Astrocyte of the cerebellum (primary cell): Measurements from ENCODE around the gene GPR157.
"Not testable (repeated sequence)": the region's sequence is repeated elsewhere in the genome, so short reads cannot be mapped to it uniquely, and the experiment has no call there.

Experiments used
- DNase-seq: peaks from one replicate; pipeline ENCODE4 v3.0.0-alpha.2; 2011; ENCODE audit warnings: low read depth
- H3K4me3 ChIP-seq: 2 replicates; pipeline ENCODE4 v1.5.1; 2011; ENCODE audit warnings: mild to moderate bottlenecking, low read depth, low read length, moderate library complexity
- CTCF ChIP-seq: IDR thresholded peaks from 2 replicates; pipeline ENCODE4 v1.5.1; 2012; ENCODE audit warnings: low read length, low read depth, moderate library complexity, mild to moderate bottlenecking; ENCODE audit errors: missing control alignments
- in situ Hi-C: cut with HindIII; loops from 2 replicates; pipeline ENCODE4 v1.10.0; 2017; ENCODE audit warnings: low sequenced_read_pairs

Gene GPR157

DNA sequence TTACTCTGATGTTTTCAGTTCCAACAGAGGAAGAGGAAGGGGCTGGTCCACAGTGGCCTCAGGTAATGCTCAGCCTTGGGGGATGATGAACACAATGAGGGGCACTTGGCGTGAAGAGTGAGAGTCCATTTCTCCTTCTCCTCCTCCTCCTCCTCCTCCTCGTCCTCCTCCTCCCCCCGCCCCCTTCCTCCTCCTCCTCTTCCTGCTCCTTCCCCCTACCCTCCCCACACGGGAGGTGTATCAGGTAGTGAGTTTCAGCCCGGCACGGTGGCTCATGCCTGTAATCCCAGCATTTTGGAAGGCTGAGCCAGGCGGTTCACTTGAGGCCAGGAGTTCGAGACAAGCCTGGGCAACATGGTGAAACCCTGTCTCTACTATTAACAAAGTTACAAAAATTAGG, 17.3 kb upstream of the GPR157 start:
- no peak overlapping the region for H3K4me3 ChIP-seq
- no peak for TF ChIP-seq CTCF
- in situ Hi-C loops, result no loop called here
- DNase-seq, result no peak

DNA sequence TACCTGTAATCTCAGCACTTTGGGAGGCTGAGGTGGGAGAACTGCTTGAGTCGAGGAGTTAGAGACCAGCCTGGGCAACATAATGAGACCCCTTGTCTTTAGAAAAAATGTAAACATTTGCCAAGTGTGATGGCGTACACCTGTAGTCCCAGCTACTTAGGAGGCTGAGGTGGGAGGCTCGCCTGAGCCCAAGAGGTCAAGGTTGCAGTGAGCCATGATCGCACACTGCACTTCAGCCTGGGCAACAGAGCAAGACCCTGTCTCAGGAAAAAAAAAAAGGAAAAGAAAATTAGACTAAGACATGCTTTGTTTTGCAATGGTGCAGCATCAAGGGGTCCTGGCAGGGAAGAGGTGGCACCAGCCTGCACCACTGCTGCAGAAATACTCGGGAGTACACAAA, 16.8 kb upstream of the GPR157 start:
- no peak overlapping the region for H3K4me3 ChIP-seq
- no peak for TF ChIP-seq CTCF
- in situ Hi-C loops, result no loop called here
- no peak for DNase-seq

DNA sequence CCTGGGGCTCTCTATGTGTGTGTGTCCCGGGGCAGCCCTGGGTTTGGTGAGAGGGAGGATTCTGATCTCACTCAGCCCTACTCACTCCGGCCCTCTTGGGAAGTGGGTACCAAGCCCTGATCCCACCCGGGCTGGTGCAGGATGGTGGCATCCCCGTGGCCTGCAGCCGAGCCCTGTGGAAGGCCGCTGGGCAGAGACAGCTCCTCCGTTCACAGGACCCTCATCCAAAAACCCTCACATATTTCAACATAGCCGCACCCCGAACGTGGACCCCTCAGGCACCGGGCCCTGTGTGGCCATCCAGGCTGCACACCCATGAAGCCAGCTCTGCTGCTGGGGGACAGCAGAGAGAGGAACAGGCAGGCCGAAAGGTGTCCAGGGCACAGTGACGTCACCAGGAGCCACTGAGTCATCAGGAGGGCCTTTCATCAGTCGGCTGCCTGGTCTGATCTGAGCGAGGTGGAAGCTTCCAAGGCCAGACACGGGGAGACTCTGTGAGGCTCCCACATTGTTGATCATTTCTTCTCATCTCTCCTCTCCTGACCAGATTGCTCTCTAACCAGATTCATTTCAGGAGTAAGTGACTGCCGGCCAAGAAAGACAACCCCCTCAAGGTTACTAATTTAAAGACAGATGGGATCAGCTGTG, 16.2 kb upstream of the GPR157 start:
- DNase-seq, result no peak
- TF ChIP-seq CTCF, result no peak
- in situ Hi-C loops, result no loop called here
- no peak overlapping the region for H3K4me3 ChIP-seq

DNA sequence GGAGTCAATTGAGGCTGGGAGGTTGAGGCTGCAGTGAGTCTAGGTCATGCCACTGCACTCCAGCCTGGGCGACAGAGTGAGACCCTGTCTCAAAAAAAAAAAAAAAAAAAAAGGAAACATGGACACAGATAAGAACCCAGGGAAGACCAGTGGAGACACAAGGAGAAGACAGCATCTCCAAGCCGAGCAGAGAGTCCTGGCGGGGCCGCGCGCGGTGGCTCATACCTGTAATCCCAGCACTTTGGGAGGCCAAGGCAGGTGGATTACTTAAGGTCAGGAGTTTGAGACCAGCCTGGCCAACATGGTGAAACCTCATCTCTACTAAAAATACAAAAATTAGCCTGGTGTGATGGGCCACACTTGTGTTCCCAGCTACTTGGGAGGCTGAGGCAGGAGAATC, 15.6 kb upstream of the GPR157 start:
- in situ Hi-C loops, result loop anchor here (5.0 kb wide), 1 partner anchor 43 kb away; no protein-coding TSS in a partner anchor
- H3K4me3 ChIP-seq, DNase-seq: not testable (repeated sequence)

GRCh38 chr1:9143250-9143649, 14.3 kb upstream of the GPR157 start:
- TF ChIP-seq CTCF, result no peak
- DNase-seq, result no peak
- no peak overlapping the region for H3K4me3 ChIP-seq
- in situ Hi-C loops, result loop anchor here (5.0 kb wide), 1 partner anchor 44 kb away; no protein-coding TSS in a partner anchor

DNA sequence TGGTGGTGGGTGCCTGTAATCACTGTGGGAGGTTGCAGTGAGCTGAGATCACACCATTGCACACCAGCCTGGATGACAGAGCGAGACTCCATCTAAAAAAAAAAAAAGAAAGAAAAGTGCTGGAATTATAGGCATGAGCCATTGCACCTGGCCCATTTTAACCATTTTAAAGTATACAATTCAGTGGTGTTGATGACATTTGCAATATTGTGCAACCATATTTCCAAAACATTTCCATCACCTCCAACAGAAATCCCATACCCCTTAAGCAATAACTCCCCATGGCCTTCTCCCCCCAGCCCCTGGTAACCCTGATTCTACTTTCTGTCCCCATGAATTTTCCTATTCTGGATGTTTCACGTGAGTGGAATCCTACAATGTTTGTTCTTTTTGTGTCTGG, 11.0 kb upstream of the GPR157 start:
- TF ChIP-seq CTCF, result no peak
- in situ Hi-C loops, result loop anchor here (5.0 kb wide), 1 partner anchor 47 kb away; no protein-coding TSS in a partner anchor
- no peak for DNase-seq
- no peak overlapping the region for H3K4me3 ChIP-seq

- H3K4me3 ChIP-seq, result no peak overlapping the region
- no peak for TF ChIP-seq CTCF
- no peak for DNase-seq
- in situ Hi-C loops, result no loop called here
Measured at GRCh38 chr1:9136932-9137331, 8.0 kb upstream of the GPR157 start.
